ENCODE measurements around the gene MVB12A.

The MVB12A gene

GRCh38 chr19:17421942-17422341, 2.1 kb downstream of the MVB12A start:
- Histone ChIP-seq H3K9me3 (ENCODE audit: control insufficient read depth, low read length) (no peaks in the 10 kb centered on the region), H3K4me1 (ENCODE audit: control insufficient read depth, insufficient read depth, low read length, poor library complexity, severe bottlenecking) (peaks cover 3% of the 10 kb centered on the region), H3K36me3 (ENCODE audit: control insufficient read depth, insufficient read depth, low read length) (peaks cover 17% of the 10 kb centered on the region), H3K27ac (ENCODE audit: low read depth, low read length, severe bottlenecking) (no peak overlapping the region), H3K4me3 (ENCODE audit: extremely low read depth, insufficient read depth, low read length, poor library complexity, severe bottlenecking) (no peak overlapping the region)
- 94 to 100% methylated on average over 2 to 4 of the region's 4 CpGs for WGBS, 2 experiments (ENCODE audit: insufficient coverage in 2 of 2)

- WGBS, 2 experiments (ENCODE audit: insufficient coverage in 2 of 2): 95 to 97% methylated on average over 14 to 17 of the region's 20 CpGs
- H3K36me3 ChIP-seq (ENCODE audit: control insufficient read depth, insufficient read depth, low read length): peaks cover 17% of the 10 kb centered on the region
These were observed 3.8 kb downstream of the MVB12A start for GRCh38 chr19:17423429-17424208.

GRCh38 chr19:17424743-17425365, 5.0 kb downstream of the MVB12A start:
- H3K27ac ChIP-seq (ENCODE audit: low read depth, low read length, severe bottlenecking): no peak overlapping the region
- WGBS, 2 experiments (ENCODE audit: insufficient coverage in 2 of 2): 9 to 27% methylated on average over 13 to 19 of the region's 27 CpGs
- no peaks in the 10 kb centered on the region for H3K9me3 ChIP-seq (ENCODE audit: control insufficient read depth, low read length)
- peaks cover 3% of the 10 kb centered on the region for H3K4me1 ChIP-seq (ENCODE audit: control insufficient read depth, insufficient read depth, low read length, poor library complexity, severe bottlenecking)
- H3K4me3 ChIP-seq (ENCODE audit: extremely low read depth, insufficient read depth, low read length, poor library complexity, severe bottlenecking): no peak overlapping the region
- H3K36me3 ChIP-seq (ENCODE audit: control insufficient read depth, insufficient read depth, low read length): peaks cover 17% of the 10 kb centered on the region

More at GRCh38 chr19:17423429-17424208, 3.8 kb downstream of the MVB12A start:
- Histone ChIP-seq H3K4me3 (ENCODE audit: extremely low read depth, insufficient read depth, low read length, poor library complexity, severe bottlenecking) (no peak overlapping the region), H3K4me1 (ENCODE audit: control insufficient read depth, insufficient read depth, low read length, poor library complexity, severe bottlenecking) (peaks cover 3% of the 10 kb centered on the region), H3K27ac (ENCODE audit: low read depth, low read length, severe bottlenecking) (no peak overlapping the region), H3K9me3 (ENCODE audit: control insufficient read depth, low read length) (no peaks in the 10 kb centered on the region)

GRCh38 chr19:17429641-17430113, 9.8 kb downstream of the MVB12A start:
- Histone ChIP-seq H3K9me3 (ENCODE audit: control insufficient read depth, low read length) (no peaks in the 10 kb centered on the region), H3K27ac (ENCODE audit: low read depth, low read length, severe bottlenecking) (no peak overlapping the region), H3K4me3 (ENCODE audit: extremely low read depth, insufficient read depth, low read length, poor library complexity, severe bottlenecking) (no peak overlapping the region), H3K36me3 (ENCODE audit: control insufficient read depth, insufficient read depth, low read length) (no peaks in the 10 kb centered on the region), H3K4me1 (ENCODE audit: control insufficient read depth, insufficient read depth, low read length, poor library complexity, severe bottlenecking) (peaks cover 2% of the 10 kb centered on the region)
- 86 to 93% methylated on average over 15 of the region's 17 CpGs for WGBS, 2 experiments (ENCODE audit: insufficient coverage in 2 of 2)

GRCh38 chr19:17431417-17431816, 11.6 kb downstream of the MVB12A start:
- Histone ChIP-seq H3K36me3 (ENCODE audit: control insufficient read depth, insufficient read depth, low read length) (no peaks in the 10 kb centered on the region), H3K4me1 (ENCODE audit: control insufficient read depth, insufficient read depth, low read length, poor library complexity, severe bottlenecking) (no peaks in the 10 kb centered on the region), H3K27ac (ENCODE audit: low read depth, low read length, severe bottlenecking) (no peak overlapping the region), H3K4me3 (ENCODE audit: extremely low read depth, insufficient read depth, low read length, poor library complexity, severe bottlenecking) (no peak overlapping the region), H3K9me3 (ENCODE audit: control insufficient read depth, low read length) (no peaks in the 10 kb centered on the region)
- WGBS, 2 experiments (ENCODE audit: insufficient coverage in 2 of 2): 91 to 100% methylated on average over 3 to 5 of the region's 7 CpGs

GRCh38 chr19:17435218-17435617, 15.4 kb downstream of the MVB12A start:
- WGBS, 2 experiments (ENCODE audit: insufficient coverage in 2 of 2): 78 to 93% methylated on average over 1 to 3 of the region's 7 CpGs

GRCh38 chr19:17436094-17436873, 16.4 kb downstream of the MVB12A start:
- H3K4me3 ChIP-seq (ENCODE audit: extremely low read depth, insufficient read depth, low read length, poor library complexity, severe bottlenecking): no peak overlapping the region
- no peaks in the 10 kb centered on the region for H3K4me1 ChIP-seq (ENCODE audit: control insufficient read depth, insufficient read depth, low read length, poor library complexity, severe bottlenecking)
- no peak overlapping the region for H3K27ac ChIP-seq (ENCODE audit: low read depth, low read length, severe bottlenecking)
- H3K9me3 ChIP-seq (ENCODE audit: control insufficient read depth, low read length): no peaks in the 10 kb centered on the region
- no peaks in the 10 kb centered on the region for H3K36me3 ChIP-seq (ENCODE audit: control insufficient read depth, insufficient read depth, low read length)
- 94 to 97% methylated on average over 20 to 24 of the region's 25 CpGs for WGBS, 2 experiments (ENCODE audit: insufficient coverage in 2 of 2)

More at GRCh38 chr19:17435218-17435617, 15.4 kb downstream of the MVB12A start:
- no peaks in the 10 kb centered on the region for H3K36me3 ChIP-seq (ENCODE audit: control insufficient read depth, insufficient read depth, low read length)
- H3K9me3 ChIP-seq (ENCODE audit: control insufficient read depth, low read length): no peaks in the 10 kb centered on the region
- H3K27ac ChIP-seq (ENCODE audit: low read depth, low read length, severe bottlenecking): no peak overlapping the region
- no peak overlapping the region for H3K4me3 ChIP-seq (ENCODE audit: extremely low read depth, insufficient read depth, low read length, poor library complexity, severe bottlenecking)
- H3K4me1 ChIP-seq (ENCODE audit: control insufficient read depth, insufficient read depth, low read length, poor library complexity, severe bottlenecking): no peaks in the 10 kb centered on the region

- no peaks in the 10 kb centered on the region for H3K4me1 ChIP-seq (ENCODE audit: control insufficient read depth, insufficient read depth, low read length, poor library complexity, severe bottlenecking)
- no peak overlapping the region for H3K4me3 ChIP-seq (ENCODE audit: extremely low read depth, insufficient read depth, low read length, poor library complexity, severe bottlenecking)
- H3K9me3 ChIP-seq (ENCODE audit: control insufficient read depth, low read length): no peaks in the 10 kb centered on the region
- no peak overlapping the region for H3K27ac ChIP-seq (ENCODE audit: low read depth, low read length, severe bottlenecking)
- no peaks in the 10 kb centered on the region for H3K36me3 ChIP-seq (ENCODE audit: control insufficient read depth, insufficient read depth, low read length)
- 75 to 87% methylated on average over 4 to 5 of the region's 7 CpGs for WGBS, 2 experiments (ENCODE audit: insufficient coverage in 2 of 2)
These were observed 17.0 kb downstream of the MVB12A start for GRCh38 chr19:17436874-17437267.

GRCh38 chr19:17441241-17442021, 21.6 kb downstream of the MVB12A start:
- no peak overlapping the region for H3K4me3 ChIP-seq (ENCODE audit: extremely low read depth, insufficient read depth, low read length, poor library complexity, severe bottlenecking)
- H3K9me3 ChIP-seq (ENCODE audit: control insufficient read depth, low read length): no peaks in the 10 kb centered on the region
- no peaks in the 10 kb centered on the region for H3K36me3 ChIP-seq (ENCODE audit: control insufficient read depth, insufficient read depth, low read length)
- WGBS, 2 experiments (ENCODE audit: insufficient coverage in 2 of 2): 40 to 60% methylated on average over 4 to 7 of the region's 8 CpGs
- no peak overlapping the region for H3K27ac ChIP-seq (ENCODE audit: low read depth, low read length, severe bottlenecking)
- no peaks in the 10 kb centered on the region for H3K4me1 ChIP-seq (ENCODE audit: control insufficient read depth, insufficient read depth, low read length, poor library complexity, severe bottlenecking)

GRCh38 chr19:17445526-17446165, 25.8 kb downstream of the MVB12A start:
- H3K4me3 ChIP-seq (ENCODE audit: extremely low read depth, insufficient read depth, low read length, poor library complexity, severe bottlenecking): no peak overlapping the region
- H3K4me1 ChIP-seq (ENCODE audit: control insufficient read depth, insufficient read depth, low read length, poor library complexity, severe bottlenecking): no peaks in the 10 kb centered on the region
- H3K27ac ChIP-seq (ENCODE audit: low read depth, low read length, severe bottlenecking): no peak overlapping the region
- H3K36me3 ChIP-seq (ENCODE audit: control insufficient read depth, insufficient read depth, low read length): no peaks in the 10 kb centered on the region
- no peaks in the 10 kb centered on the region for H3K9me3 ChIP-seq (ENCODE audit: control insufficient read depth, low read length)
- WGBS, 2 experiments (ENCODE audit: insufficient coverage in 2 of 2): 83 to 94% methylated on average over 1 of the region's 1 CpG

Measured in mesodermal cell (in vitro differentiated cells).